HG02884 (cell line): ENCODE results near the gene RPS21.

Experiments used
- ATAC-seq: cut with Tn5 transposase; IDR thresholded peaks from one replicate; pipeline ENCODE4 v1.9.1; 2021; ENCODE audit warnings: mild to moderate bottlenecking, moderate library complexity; ENCODE audit not compliant: unreplicated experiment

The RPS21 gene

GRCh38 chr20:62353289-62354030 is 33.4 kb upstream of the RPS21 start:
- no peak for ATAC-seq

GRCh38 chr20:62354031-62354808 is 32.7 kb upstream of the RPS21 start:
- ATAC-seq = no peak

- ATAC-seq = no peak
These were observed 32.0 kb upstream of the RPS21 start for GRCh38 chr20:62354811-62355341.

GRCh38 chr20:62355516-62355877 is 31.4 kb upstream of the RPS21 start:
- ATAC-seq = no peak

- no peak for ATAC-seq
These were observed 30.9 kb upstream of the RPS21 start for GRCh38 chr20:62355878-62356588.

GRCh38 chr20:62356589-62357186 is 30.2 kb upstream of the RPS21 start:
- ATAC-seq = no peak

GRCh38 chr20:62357187-62357667 is 29.7 kb upstream of the RPS21 start:
- ATAC-seq = no peak

GRCh38 chr20:62357681-62358080 is 29.2 kb upstream of the RPS21 start:
- no peak for ATAC-seq

- ATAC-seq = no peak
These were observed 28.5 kb upstream of the RPS21 start for GRCh38 chr20:62358171-62359042.

GRCh38 chr20:62359043-62359490 is 27.8 kb upstream of the RPS21 start:
- ATAC-seq = no peak

GRCh38 chr20:62359491-62360121 is 27.3 kb upstream of the RPS21 start:
- no peak for ATAC-seq

GRCh38 chr20:62360854-62361798 is 25.8 kb upstream of the RPS21 start:
- ATAC-seq = no peak

GRCh38 chr20:62361799-62362589 is 24.9 kb upstream of the RPS21 start:
- no peak for ATAC-seq

- ATAC-seq = no peak
These were observed 24.3 kb upstream of the RPS21 start for GRCh38 chr20:62362590-62362940.

GRCh38 chr20:62362991-62363919 is 23.6 kb upstream of the RPS21 start:
- ATAC-seq = no peak
